ENCODE measurements around the gene CCDC60.
"Not testable (repeated sequence)": the region's sequence is repeated elsewhere in the genome, so short reads cannot be mapped to it uniquely, and the experiment has no call there.

Gene CCDC60

GRCh38 chr12:119338593-119339363 lies 4.2 kb downstream of the CCDC60 start:
- no peak for TF ChIP-seq CTCF (IDR thresholded peaks at IDR 0.05; ENCODE audit: low read depth, low read length)

GRCh38 chr12:119340578-119340977 lies 6.0 kb downstream of the CCDC60 start:
- TF ChIP-seq CTCF (IDR thresholded peaks at IDR 0.05; ENCODE audit: low read depth, low read length), result no peak
- H3K4me3 ChIP-seq (ENCODE audit: low read depth, low read length), result no peak overlapping the region

More at GRCh38 chr12:119338593-119339363, 4.2 kb downstream of the CCDC60 start:
- no peak overlapping the region for H3K4me3 ChIP-seq (ENCODE audit: low read depth, low read length)

- H3K4me3 ChIP-seq (ENCODE audit: low read depth, low read length), result no peak overlapping the region
- TF ChIP-seq CTCF (IDR thresholded peaks at IDR 0.05; ENCODE audit: low read depth, low read length), result no peak
These were observed 6.5 kb downstream of the CCDC60 start for GRCh38 chr12:119341020-119341419.

GRCh38 chr12:119341988-119342387 lies 7.5 kb downstream of the CCDC60 start:
- no peak for TF ChIP-seq CTCF (IDR thresholded peaks at IDR 0.05; ENCODE audit: low read depth, low read length)
- H3K4me3 ChIP-seq (ENCODE audit: low read depth, low read length), result no peak overlapping the region

- no peak for TF ChIP-seq CTCF (IDR thresholded peaks at IDR 0.05; ENCODE audit: low read depth, low read length)
These were observed 8.6 kb downstream of the CCDC60 start for GRCh38 chr12:119343130-119343529.

GRCh38 chr12:119354172-119354571 lies 19.6 kb downstream of the CCDC60 start:
- no peak overlapping the region for H3K4me3 ChIP-seq (ENCODE audit: low read depth, low read length)
- no peak for TF ChIP-seq CTCF (IDR thresholded peaks at IDR 0.05; ENCODE audit: low read depth, low read length)

More at GRCh38 chr12:119343130-119343529, 8.6 kb downstream of the CCDC60 start:
- H3K4me3 ChIP-seq (ENCODE audit: low read depth, low read length), result no peak overlapping the region

- not testable (repeated sequence) for H3K4me3 ChIP-seq (ENCODE audit: low read depth, low read length)
These were observed 25.8 kb downstream of the CCDC60 start for GRCh38 chr12:119360366-119360765.

- H3K4me3 ChIP-seq (ENCODE audit: low read depth, low read length), result no peak overlapping the region
- no peak for TF ChIP-seq CTCF (IDR thresholded peaks at IDR 0.05; ENCODE audit: low read depth, low read length)
These were observed 28.5 kb downstream of the CCDC60 start for GRCh38 chr12:119363037-119363436.
